Esophagus mucosa (tissue), 1 donor: ENCODE measurements around the gene ZNF618. TPM values are rescaled to one million over a fixed set of nuclear protein-coding genes. Genes with fewer than 3 reads are reported as not detected.
A peak's percentile ranks its signal among the peaks of the same experiment; 100 is the strongest.
"Not testable (repeated sequence)": the region's sequence is repeated elsewhere in the genome, so short reads cannot be mapped to it uniquely, and the experiment has no call there.

Source experiments
- ATAC-seq: fragments of 200-7000 bp; cut with Tn5 transposase; one replicate; pipeline ENCODE4 v1.9.1; 2020
- total RNA-seq: library from RNA; stranded (reverse); gene quantifications from one replicate; pipeline ENCODE4 v1.2.4, GENCODE V29; 2023
- donor health status: DM: yes; HTN: yes; CAD: no.

Gene ZNF618
- total RNA-seq, 1 donor from 2014 or later = 2.0 TPM

GRCh38 chr9:114069476-114070187, 193.5 kb downstream of the ZNF618 start:
- ATAC-seq = no peak

GRCh38 chr9:114070188-114071103, 194.3 kb downstream of the ZNF618 start:
- ATAC-seq = peak; percentile 33

- peak; percentile 76 for ATAC-seq
Observed at GRCh38 chr9:114071197-114071795, 195.2 kb downstream of the ZNF618 start.

GRCh38 chr9:114072184-114073140, 196.4 kb downstream of the ZNF618 start:
- ATAC-seq = peak; percentile 60

- no peak for ATAC-seq
Observed at GRCh38 chr9:114075602-114076001, 199.5 kb downstream of the ZNF618 start.

- ATAC-seq = no peak
Observed at GRCh38 chr9:114076237-114077161, 200.4 kb downstream of the ZNF618 start.

GRCh38 chr9:114077162-114077837, 201.2 kb downstream of the ZNF618 start:
- no peak for ATAC-seq

- ATAC-seq = no peak
Observed at GRCh38 chr9:114078021-114078780, 202.1 kb downstream of the ZNF618 start, which contains the start of gene AMBP. TSS of gene AMBP (minus strand) at chr9:114078300. CDS start at chr9:114078209, 91 bp downstream.

- no peak for ATAC-seq
Observed at GRCh38 chr9:114078781-114079156, 202.7 kb downstream of the ZNF618 start.

GRCh38 chr9:114080195-114080772, 204.2 kb downstream of the ZNF618 start:
- ATAC-seq = no peak

- no peak for ATAC-seq
Observed at GRCh38 chr9:114080773-114081440, 204.8 kb downstream of the ZNF618 start.

GRCh38 chr9:114081441-114082016, 205.4 kb downstream of the ZNF618 start:
- no peak for ATAC-seq

GRCh38 chr9:114082017-114082762, 206.1 kb downstream of the ZNF618 start:
- peak; percentile 88 for ATAC-seq

GRCh38 chr9:114082763-114083412, 206.8 kb downstream of the ZNF618 start:
- ATAC-seq = not testable (repeated sequence)

GRCh38 chr9:114083666-114084065, 207.6 kb downstream of the ZNF618 start:
- no peak for ATAC-seq

- ATAC-seq = no peak
Observed at GRCh38 chr9:114084282-114085073, 208.4 kb downstream of the ZNF618 start.
